GM12891 (cell line): ENCODE data around the gene ATP6AP1.

Experiments used
- DNase-seq: peaks from one replicate; pipeline ENCODE4 v3.0.0; 2011; ENCODE audit warnings: low spot score; ENCODE audit not compliant: insufficient read length
- FAIRE-seq: peaks from 2 replicates; lab custom pipeline; 2011; peaks lifted over from hg19 to GRCh38; lab: Jason Lieb, UNC
- PAX5 ChIP-seq: IDR thresholded peaks from 2 replicates; pipeline ENCODE4 v1.6.1; 2011; ENCODE audit warnings: low read length, moderate library complexity, mild to moderate bottlenecking; ENCODE audit not compliant: insufficient read depth, severe bottlenecking
- POLR2A ChIP-seq: IDR thresholded peaks from 2 replicates; pipeline ENCODE4 v1.6.1; 2011; ENCODE audit warnings: low read depth, low read length, control low read depth
- POLR2AphosphoS5 ChIP-seq: IDR thresholded peaks from 2 replicates; pipeline ENCODE4 v1.6.1; 2011; ENCODE audit warnings: low read depth, low read length, control low read depth
- POU2F2 ChIP-seq: IDR thresholded peaks from 2 replicates; pipeline ENCODE4 v1.6.1; 2011; ENCODE audit warnings: low read depth, mild to moderate bottlenecking, control low read depth, low read length, moderate library complexity
- SPI1 ChIP-seq: IDR thresholded peaks from 2 replicates; pipeline ENCODE4 v1.6.1; 2011; ENCODE audit warnings: low read depth, low read length, control low read depth
- TAF1 ChIP-seq: IDR thresholded peaks from 2 replicates; pipeline ENCODE4 v1.6.1; 2011; ENCODE audit warnings: low read depth, low read length, control low read depth

Gene ATP6AP1

GRCh38 chrX:154468217-154468616 lies 39.7 kb downstream of the ATP6AP1 start:
- FAIRE-seq: no peak
- no peak for TF ChIP-seq PAX5
- no peak for TF ChIP-seq POLR2A
- TF ChIP-seq POU2F2: no peak
- TF ChIP-seq TAF1: no peak
- no peak for TF ChIP-seq POLR2AphosphoS5
- no peak for TF ChIP-seq SPI1
- DNase-seq: no peak

- DNase-seq: no peak
- no peak for FAIRE-seq
- no peak for TF ChIP-seq POLR2A
- no peak for TF ChIP-seq POLR2AphosphoS5
- TF ChIP-seq TAF1: no peak
- TF ChIP-seq SPI1: no peak
- no peak for TF ChIP-seq POU2F2
- no peak for TF ChIP-seq PAX5
Measured at GRCh38 chrX:154469114-154469513, 40.6 kb downstream of the ATP6AP1 start.

- FAIRE-seq (no peak), DNase-seq (no peak)
- TF ChIP-seq SPI1 (no peak), POLR2A (no peak), TAF1 (no peak)
Measured at GRCh38 chrX:154469880-154470279, 41.4 kb downstream of the ATP6AP1 start.

GRCh38 chrX:154470434-154470833 lies 42.0 kb downstream of the ATP6AP1 start:
- DNase-seq: no peak

GRCh38 chrX:154470914-154471568 lies 42.6 kb downstream of the ATP6AP1 start:
- FAIRE-seq: no peak
- TF ChIP-seq POU2F2: no peak
- no peak for TF ChIP-seq POLR2AphosphoS5
- TF ChIP-seq TAF1: no peak
- TF ChIP-seq POLR2A: no peak
- no peak for TF ChIP-seq PAX5
- no peak for TF ChIP-seq SPI1
- DNase-seq: no peak

More at GRCh38 chrX:154470434-154470833, 42.0 kb downstream of the ATP6AP1 start:
- no peak for FAIRE-seq
- no peak for TF ChIP-seq TAF1
- no peak for TF ChIP-seq POU2F2
- TF ChIP-seq SPI1: no peak
- TF ChIP-seq POLR2AphosphoS5: no peak
- no peak for TF ChIP-seq PAX5
- TF ChIP-seq POLR2A: no peak

GRCh38 chrX:154471839-154472684 lies 43.6 kb downstream of the ATP6AP1 start:
- TF ChIP-seq PAX5 (no peak), POLR2AphosphoS5 (no peak), POLR2A (no peak), TAF1 (no peak), SPI1 (no peak), POU2F2 (no peak)
- DNase-seq (no peak), FAIRE-seq (no peak)

GRCh38 chrX:154472685-154473632 lies 44.5 kb downstream of the ATP6AP1 start:
- TF ChIP-seq POLR2A (no peak), SPI1 (no peak), PAX5 (no peak), TAF1 (no peak), POU2F2 (no peak), POLR2AphosphoS5 (no peak)
- no peak for DNase-seq
- no peak for FAIRE-seq

GRCh38 chrX:154473683-154474082 lies 45.2 kb downstream of the ATP6AP1 start:
- no peak for FAIRE-seq
- TF ChIP-seq POLR2AphosphoS5: no peak
- no peak for TF ChIP-seq TAF1
- no peak for TF ChIP-seq POU2F2
- no peak for TF ChIP-seq POLR2A
- no peak for TF ChIP-seq SPI1
- TF ChIP-seq PAX5: no peak
- DNase-seq: no peak

GRCh38 chrX:154476821-154477220 lies 48.3 kb downstream of the ATP6AP1 start:
- FAIRE-seq: no peak
- DNase-seq: no peak
- TF ChIP-seq POLR2A: no peak
- TF ChIP-seq TAF1: no peak
- no peak for TF ChIP-seq SPI1
- TF ChIP-seq PAX5: no peak

GRCh38 chrX:154477891-154478477 lies 49.5 kb downstream of the ATP6AP1 start:
- no peak for DNase-seq
- FAIRE-seq: peak; percentile 28
- TF ChIP-seq POU2F2 (no peak), POLR2AphosphoS5 (no peak), SPI1 (no peak), PAX5 (no peak), TAF1 (no peak), POLR2A (no peak)
